ENCODE data around the gene RBBP8NL. TPM values are rescaled to one million over a fixed set of nuclear protein-coding genes. Genes with fewer than 3 reads are reported as not detected.

Gene RBBP8NL
- total and polyA plus RNA-seq, 2 of the 8 experiments (the other 6 are each of a cell fraction or from before 2014, with no cell fraction given), result 0.43 to 0.48 TPM

GRCh38 chr20:62433658-62434497 is 6.5 kb upstream of the RBBP8NL start:
- ChIA-PET CTCF (ENCODE audit: partially characterized antibody) (interaction anchor here (1.1 to 1.5 kb wide), 2 partner anchors 16 to 62 kb away, joined by 3 to 4 read pairs; no protein-coding TSS in a partner anchor), POLR2A (ENCODE audit: partially characterized antibody) (no interaction called here)
- no peak overlapping the region for H2BK5ac ChIP-seq (ENCODE audit: low read depth, low read length)
- H2AFZ ChIP-seq (ENCODE audit: low read length), result no peak overlapping the region
- H3K14ac ChIP-seq (ENCODE audit: insufficient read length), result no peak overlapping the region
- no peak overlapping the region for H4K5ac ChIP-seq (ENCODE audit: insufficient read length, low read depth, low read length)
- no peak overlapping the region for H2BK12ac ChIP-seq (ENCODE audit: low read depth, low read length)
- no peak overlapping the region for H2BK15ac ChIP-seq (ENCODE audit: low read length)
- peak overlapping the region; percentile 72; the same call in 1 of the 2 replicates for H4K8ac ChIP-seq (ENCODE audit: extremely low read depth, insufficient read depth, low read length)
- no peaks in the 10 kb centered on the region for H3K79me1 ChIP-seq (ENCODE audit: low read depth, low read length)
- H3K4me2 ChIP-seq (ENCODE audit: insufficient read depth in 1 of 2, low read depth in 2 of 2, low read length in 2 of 2), result no peak overlapping the region
- no peaks in the 10 kb centered on the region for H3K79me2 ChIP-seq (ENCODE audit: control insufficient read depth in 1 of 2, insufficient read depth in 2 of 2, low read length in 2 of 2)
- no peak overlapping the region for H2AK5ac ChIP-seq (ENCODE audit: low read depth, low read length)
- no peak overlapping the region for H3K9ac ChIP-seq (replicated peaks in 1 of 4; ENCODE audit: extremely low read depth in 1 of 4, low read depth in 3 of 4, low read length in 3 of 4)
- WGBS, 2 experiments (ENCODE audit: extremely low coverage in 1 of 2, insufficient coverage in 1 of 2, insufficient read length in 1 of 2, insufficient replicate concordance in 2 of 2, low coverage in 1 of 2, low lambda C conversion rate in 2 of 2, missing lambda C conversion rate in 1 of 2), result 91% methylated on average over 31 of the region's 32 CpGs; no CpG with 5 or more reads in 1 of the 2 experiments
- H3K9me3 ChIP-seq (ENCODE audit: insufficient read depth in 2 of 2, low read depth in 1 of 2, low read length in 1 of 2), result peaks cover 0 to 8% of the 10 kb centered on the region in 2 experiments; a peak in 3 of 4 replicates
- H3K23ac ChIP-seq (ENCODE audit: insufficient read length), result no peak overlapping the region
- H2BK120ac ChIP-seq (replicated peaks; ENCODE audit: low read depth, low read length), result no peak overlapping the region
- no peak overlapping the region for H3K4me3 ChIP-seq (ENCODE audit: extremely low read depth in 1 of 4, insufficient read depth in 2 of 4, low read depth in 3 of 4, low read length in 4 of 4)
- H2BK20ac ChIP-seq (ENCODE audit: low read length), result no peak overlapping the region
- no peak overlapping the region for H3K56ac ChIP-seq (replicated peaks; ENCODE audit: insufficient read length, low read depth, low read length)
- no peak for DNase-seq (ENCODE audit: low read depth in 1 of 2, low spot score in 2 of 2)
- no peaks in the 10 kb centered on the region for H3K36me3 ChIP-seq (ENCODE audit: control insufficient read depth in 2 of 4, insufficient read depth in 4 of 4, low read length in 3 of 4)
- no peak for FAIRE-seq
- H3K23me2 ChIP-seq (ENCODE audit: low read depth, low read length), result peaks cover under 1% of the 10 kb centered on the region; the same call in 1 of the 2 replicates
- no peak overlapping the region for H3K27ac ChIP-seq (ENCODE audit: low read depth, low read length)
- H4K20me1 ChIP-seq (replicated peaks in 1 of 2; ENCODE audit: control insufficient read depth in 1 of 2, insufficient read depth in 2 of 2, low read length in 2 of 2), result no peaks in the 10 kb centered on the region
- peaks cover 0 to 2% (median 0%) of the 10 kb centered on the region in 4 experiments; a peak in 1 of 7 replicates for H3K27me3 ChIP-seq (replicated peaks in 1 of 4; ENCODE audit: control insufficient read depth in 3 of 4, extremely low read depth in 1 of 4, insufficient read depth in 3 of 4, low read length in 3 of 4)
- peaks cover 0 to 14% (median 5%) of the 10 kb centered on the region in 4 experiments; a peak in 5 of 7 replicates for H3K4me1 ChIP-seq (replicated peaks in 1 of 4; ENCODE audit: control insufficient read depth in 3 of 4, insufficient read depth in 4 of 4, low read length in 3 of 4)
- no peak overlapping the region for H3K4ac ChIP-seq (replicated peaks; ENCODE audit: insufficient read length, low read depth, low read length)
- H4K91ac ChIP-seq (replicated peaks; ENCODE audit: insufficient read length, low read length), result no peak overlapping the region
- H3K18ac ChIP-seq (ENCODE audit: extremely low read depth, low read length), result no peak overlapping the region; the same call in 1 of the 2 replicates
- TF ChIP-seq RBBP5 (IDR thresholded peaks at IDR 0.05; ENCODE audit: borderline replicate concordance, low read depth, low read length) (no peak), NRF1 (IDR thresholded peaks at IDR 0.05; ENCODE audit: low read depth, low read length) (no peak), CTCF (IDR thresholded peaks at IDR 0.05; ENCODE audit: control extremely low read depth in 1 of 3, insufficient read depth in 1 of 3, low read depth in 1 of 3, low read length in 3 of 3) (no peak), RNF2 (IDR thresholded peaks at IDR 0.05; ENCODE audit: borderline replicate concordance, low read depth, low read length, missing control alignments, poor library complexity, severe bottlenecking) (no peak), SIX5 (IDR thresholded peaks at IDR 0.05; ENCODE audit: low read depth, low read length) (no peak), JUND (IDR thresholded peaks at IDR 0.05; ENCODE audit: low read length) (no peak), TAF7 (optimal IDR thresholded peaks at IDR 0.05; ENCODE audit: borderline replicate concordance, low read depth, low read length) (no peak), YY1 (IDR thresholded peaks at IDR 0.05; ENCODE audit: low read depth, low read length) (no peak), TCF12 (IDR thresholded peaks at IDR 0.05; ENCODE audit: low read depth, low read length) (no peak)

Measured in H1 (cell line).